ENCODE measurements around the gene SCPEP1. TPM values are rescaled to one million over a fixed set of nuclear protein-coding genes. Genes with fewer than 3 reads are reported as not detected.

Gene SCPEP1
- total RNA-seq, 4 donors from 2014 or later: 9.9 to 44.7 (median 30.2) TPM

GRCh38 chr17:57051886-57052361, 74.0 kb downstream of the SCPEP1 start:
- TF ChIP-seq POLR2A (IDR thresholded peaks at IDR 0.05): peak in 1 of 2 donors; percentile 46
- TF ChIP-seq, protein P1, sequence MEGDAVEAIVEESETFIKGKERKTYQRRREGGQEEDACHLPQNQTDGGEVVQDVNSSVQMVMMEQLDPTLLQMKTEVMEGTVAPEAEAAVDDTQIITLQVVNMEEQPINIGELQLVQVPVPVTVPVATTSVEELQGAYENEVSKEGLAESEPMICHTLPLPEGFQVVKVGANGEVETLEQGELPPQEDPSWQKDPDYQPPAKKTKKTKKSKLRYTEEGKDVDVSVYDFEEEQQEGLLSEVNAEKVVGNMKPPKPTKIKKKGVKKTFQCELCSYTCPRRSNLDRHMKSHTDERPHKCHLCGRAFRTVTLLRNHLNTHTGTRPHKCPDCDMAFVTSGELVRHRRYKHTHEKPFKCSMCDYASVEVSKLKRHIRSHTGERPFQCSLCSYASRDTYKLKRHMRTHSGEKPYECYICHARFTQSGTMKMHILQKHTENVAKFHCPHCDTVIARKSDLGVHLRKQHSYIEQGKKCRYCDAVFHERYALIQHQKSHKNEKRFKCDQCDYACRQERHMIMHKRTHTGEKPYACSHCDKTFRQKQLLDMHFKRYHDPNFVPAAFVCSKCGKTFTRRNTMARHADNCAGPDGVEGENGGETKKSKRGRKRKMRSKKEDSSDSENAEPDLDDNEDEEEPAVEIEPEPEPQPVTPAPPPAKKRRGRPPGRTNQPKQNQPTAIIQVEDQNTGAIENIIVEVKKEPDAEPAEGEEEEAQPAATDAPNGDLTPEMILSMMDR (IDR thresholded peaks at IDR 0.05 in 4 of 5, conservative IDR thresholded peaks at IDR 0.05 in 1 of 5): no peak
- Histone ChIP-seq H3K9me3 (no peaks in the 10 kb centered on the region), H3K27me3 (no peaks in the 10 kb centered on the region), H3K4me1 (peaks cover 19 to 35% of the 10 kb centered on the region in 2 donors), H3K27ac (peak overlapping the region; percentile 72 to 88 (median 84)), H3K4me3 (no peak overlapping the region), H3K36me3 (no peaks in the 10 kb centered on the region)
- in situ Hi-C loops (cut with MboI; ENCODE audit: low sequenced_read_pairs in 4 of 4): loop anchor here in 1 of 4 donors (5.0 kb wide), 1 partner anchor 45 kb away; no protein-coding TSS in a partner anchor
- DNase-seq (peak; percentile 76 to 79), ATAC-seq (peak; percentile 91 to 96)
- intact Hi-C loops (cut with DNase I; ENCODE audit: low total_unique reads): no loop called here

Other genes starting within 250 kb of the SCPEP1 start
- gene C17orf67, start 144.2 kb upstream of the SCPEP1 start, total RNA-seq: under 1 TPM in 1 of 4 donors, not detected in 3; 0.16 TPM
- gene DGKE, start 144.0 kb upstream of the SCPEP1 start, total RNA-seq: 1 to 10 TPM in 3 of 4 donors, under 1 TPM in 1; 0.53 to 3.0 (median 1.6) TPM
- gene TRIM25, start 64.1 kb upstream of the SCPEP1 start, total RNA-seq: 10 to 100 TPM in 3 of 4 donors, 1 to 10 TPM in 1; 8.5 to 18.2 (median 15.1) TPM
- gene COIL, start 17.1 kb upstream of the SCPEP1 start, total RNA-seq: 1 to 10 TPM; 6.3 to 9.7 (median 9.0) TPM
- 100 to 1,000 TPM in 2 of 4 donors, 10 to 100 TPM in 2; 57.5 to 174 (median 117) TPM for gene AKAP1, start 107.1 kb downstream of the SCPEP1 start, total RNA-seq

All from gastrocnemius medialis (tissue), 4 donors.